Measurements from ENCODE around the gene PLK3.

DNA sequence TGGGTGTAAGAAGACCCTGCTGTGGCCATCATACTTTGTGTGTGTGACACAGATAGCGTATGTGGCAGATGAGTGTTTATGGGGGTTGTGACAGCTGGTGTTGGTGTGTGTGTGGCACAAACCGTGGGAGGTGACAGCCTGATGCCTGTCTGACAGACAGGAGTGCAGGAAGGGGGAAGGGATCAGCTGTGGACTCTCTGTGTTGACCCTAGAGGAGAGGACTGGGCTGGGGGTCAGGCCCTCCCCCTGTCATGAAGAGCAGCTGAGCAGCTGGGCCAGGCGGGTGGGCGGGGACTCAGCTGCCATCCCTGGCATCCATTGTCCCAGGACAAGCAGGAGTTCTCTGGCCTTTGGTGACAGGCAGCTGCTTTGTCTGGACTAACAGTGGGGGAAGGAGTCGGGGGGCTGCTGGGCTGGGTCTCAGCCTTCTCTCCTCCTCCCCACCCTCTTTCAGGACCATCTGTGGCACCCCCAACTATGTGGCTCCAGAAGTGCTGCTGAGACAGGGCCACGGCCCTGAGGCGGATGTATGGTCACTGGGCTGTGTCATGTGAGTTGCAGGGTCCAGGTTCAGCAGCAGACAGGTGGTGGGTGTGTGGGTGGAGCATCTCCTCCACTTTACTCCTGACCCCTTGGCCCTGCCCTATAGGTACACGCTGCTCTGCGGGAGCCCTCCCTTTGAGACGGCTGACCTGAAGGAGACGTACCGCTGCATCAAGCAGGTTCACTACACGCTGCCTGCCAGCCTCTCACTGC lies 2.3 kb downstream of the PLK3 start:
- TF ChIP-seq, protein P1, sequence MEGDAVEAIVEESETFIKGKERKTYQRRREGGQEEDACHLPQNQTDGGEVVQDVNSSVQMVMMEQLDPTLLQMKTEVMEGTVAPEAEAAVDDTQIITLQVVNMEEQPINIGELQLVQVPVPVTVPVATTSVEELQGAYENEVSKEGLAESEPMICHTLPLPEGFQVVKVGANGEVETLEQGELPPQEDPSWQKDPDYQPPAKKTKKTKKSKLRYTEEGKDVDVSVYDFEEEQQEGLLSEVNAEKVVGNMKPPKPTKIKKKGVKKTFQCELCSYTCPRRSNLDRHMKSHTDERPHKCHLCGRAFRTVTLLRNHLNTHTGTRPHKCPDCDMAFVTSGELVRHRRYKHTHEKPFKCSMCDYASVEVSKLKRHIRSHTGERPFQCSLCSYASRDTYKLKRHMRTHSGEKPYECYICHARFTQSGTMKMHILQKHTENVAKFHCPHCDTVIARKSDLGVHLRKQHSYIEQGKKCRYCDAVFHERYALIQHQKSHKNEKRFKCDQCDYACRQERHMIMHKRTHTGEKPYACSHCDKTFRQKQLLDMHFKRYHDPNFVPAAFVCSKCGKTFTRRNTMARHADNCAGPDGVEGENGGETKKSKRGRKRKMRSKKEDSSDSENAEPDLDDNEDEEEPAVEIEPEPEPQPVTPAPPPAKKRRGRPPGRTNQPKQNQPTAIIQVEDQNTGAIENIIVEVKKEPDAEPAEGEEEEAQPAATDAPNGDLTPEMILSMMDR (IDR thresholded peaks at IDR 0.05; ENCODE audit: low read depth, low read length): no peak
- TF ChIP-seq POLR2A (IDR thresholded peaks at IDR 0.05; ENCODE audit: extremely low read depth, insufficient read length) (no peak), MYC (IDR thresholded peaks at IDR 0.05; ENCODE audit: low read depth, low read length) (no peak)
- TF ChIP-seq, protein P2, sequence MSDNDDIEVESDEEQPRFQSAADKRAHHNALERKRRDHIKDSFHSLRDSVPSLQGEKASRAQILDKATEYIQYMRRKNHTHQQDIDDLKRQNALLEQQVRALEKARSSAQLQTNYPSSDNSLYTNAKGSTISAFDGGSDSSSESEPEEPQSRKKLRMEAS (IDR thresholded peaks at IDR 0.05; ENCODE audit: low read depth, low read length): no peak

All from NB4 (cell line).